Activated naive CD4-positive, alpha-beta T cell treated with anti-CD3 and anti-CD28 coated beads, Interleukin-2, amount 50 U/mL, for 24 hours (primary cell): ENCODE results near the gene CD68.
"Not testable (repeated sequence)": the region's sequence is repeated elsewhere in the genome, so short reads cannot be mapped to it uniquely, and the experiment has no call there.

ENCODE experiments used
- H3K27ac Mint-ChIP-seq: one replicate; pipeline ENCODE4 v1.8.0; 2021; ENCODE audit warnings: mild to moderate bottlenecking, mixed read lengths
- H3K27me3 Mint-ChIP-seq: one replicate; pipeline ENCODE4 v1.8.0; 2021; ENCODE audit warnings: mixed read lengths
- H3K36me3 Mint-ChIP-seq: one replicate; pipeline ENCODE4 v1.8.0; 2021; ENCODE audit warnings: mixed read lengths
- H3K4me1 Mint-ChIP-seq: one replicate; pipeline ENCODE4 v1.8.0; 2021; ENCODE audit warnings: mixed read lengths
- H3K4me3 Mint-ChIP-seq: one replicate; pipeline ENCODE4 v1.8.0; 2021; ENCODE audit warnings: mild to moderate bottlenecking, mixed read lengths
- H3K9me3 Mint-ChIP-seq: one replicate; pipeline ENCODE4 v1.8.0; 2021; ENCODE audit warnings: mixed read lengths

CD68 gene

DNA sequence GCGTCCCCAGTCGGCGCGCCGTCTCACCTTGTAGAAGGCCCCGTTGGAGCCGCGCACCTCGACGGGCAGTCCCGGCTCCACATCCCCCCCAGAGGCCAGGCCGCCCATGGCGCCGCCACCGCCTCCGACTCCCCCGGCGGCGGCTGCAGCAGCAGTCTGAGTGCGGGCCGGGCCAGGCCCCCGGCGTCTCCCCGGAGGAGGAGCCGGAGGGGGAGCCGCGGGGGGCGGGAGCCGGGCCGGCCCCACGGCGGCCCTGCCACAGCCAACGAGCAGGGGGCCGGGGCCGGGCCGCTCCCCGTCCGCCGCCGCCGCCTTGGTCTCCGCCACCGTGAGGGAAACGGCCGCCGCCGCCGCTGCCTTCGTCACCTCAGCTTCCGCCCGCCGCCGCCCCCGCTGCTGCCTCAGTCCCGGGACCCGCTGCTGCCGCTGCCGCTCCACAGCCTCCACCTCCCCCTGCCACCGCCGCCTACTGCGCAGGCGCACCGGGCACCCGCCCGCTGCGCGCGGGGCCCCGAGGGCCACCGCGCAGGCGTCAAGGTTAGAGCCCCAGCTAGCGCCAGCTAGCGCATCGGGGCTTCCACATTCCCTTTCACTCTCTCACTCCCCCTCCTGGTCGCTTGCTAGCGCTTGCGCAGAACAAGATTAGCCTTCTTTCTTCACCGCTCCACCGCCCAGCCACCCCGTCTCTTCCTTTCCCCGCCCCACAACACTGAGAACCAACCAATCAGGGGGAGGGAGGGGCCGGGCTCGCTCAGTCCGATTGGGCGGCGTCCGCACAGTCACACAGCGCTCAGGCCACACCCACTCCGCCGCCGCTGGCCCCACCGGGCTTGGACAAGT lies 35.2 kb downstream of the CD68 start, which contains the start of gene FXR2:
Gene FXR2 (minus strand): TSS at position 473 of the 840 bp plus-strand sequence. CDS start 365 bp downstream, at position 108.
- H3K9me3 Mint-ChIP-seq = no peaks in the 10 kb centered on the region
- H3K27ac Mint-ChIP-seq = peak within 1 kb of the TSS; percentile 98

DNA sequence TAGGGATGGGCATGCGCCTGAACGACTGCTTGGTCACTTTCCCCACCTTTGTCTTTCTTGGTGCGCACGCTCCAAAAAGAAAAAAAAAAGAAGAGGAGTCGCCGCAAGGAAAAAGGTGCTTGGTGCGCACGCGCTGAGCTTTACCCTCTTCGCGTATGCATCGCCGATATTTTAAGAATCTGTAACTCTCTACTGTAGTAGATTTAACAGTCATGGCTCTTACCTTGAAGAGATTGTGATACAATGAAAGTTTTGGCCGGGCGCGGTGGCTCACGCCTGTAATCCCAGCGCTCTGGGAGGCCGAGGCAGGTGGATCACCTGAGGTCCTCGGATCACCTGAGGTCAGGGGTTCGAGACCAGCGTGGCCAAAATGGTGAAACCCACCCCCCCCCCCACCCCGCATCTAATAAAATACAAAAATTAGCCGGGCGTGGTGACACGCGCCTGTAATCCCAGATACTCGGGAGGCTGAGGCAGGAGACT lies 35.9 kb downstream of the CD68 start:
- Mint-ChIP-seq H3K9me3 (no peaks in the 10 kb centered on the region), H3K27ac (peak overlapping the region; percentile 94), H3K4me1 (peaks cover 37% of the 10 kb centered on the region), H3K36me3 (peaks cover 3% of the 10 kb centered on the region), H3K27me3 (no peaks in the 10 kb centered on the region), H3K4me3 (peak overlapping the region; percentile 93)

More for the DNA sequence above, 35.2 kb downstream of the CD68 start, which contains the start of gene FXR2:
- H3K27me3 Mint-ChIP-seq = no peaks in the 10 kb centered on the region
- peaks cover 39% of the 10 kb centered on the region for H3K4me1 Mint-ChIP-seq
- H3K4me3 Mint-ChIP-seq = peak within 1 kb of the TSS; percentile 99
- H3K36me3 Mint-ChIP-seq = peaks cover 3% of the 10 kb centered on the region

DNA sequence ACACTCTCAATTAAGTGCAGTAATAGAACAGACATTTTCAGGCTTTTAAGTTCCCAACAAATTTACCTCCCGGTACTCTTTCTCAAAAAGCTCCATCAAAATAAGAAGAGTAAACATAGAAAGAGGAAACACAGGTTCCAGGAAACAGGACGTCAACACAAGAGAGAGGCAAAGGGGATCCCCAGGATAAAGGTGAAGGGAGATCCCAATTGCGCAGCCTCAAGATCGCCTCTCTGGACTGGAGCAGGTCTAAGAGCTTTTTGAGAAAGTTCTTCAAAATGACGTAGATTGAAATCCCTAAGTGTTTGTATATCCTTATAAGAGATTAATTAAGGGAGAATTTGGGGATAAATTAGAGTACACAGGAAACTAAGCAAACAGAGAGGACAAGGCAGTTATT lies 39.2 kb downstream of the CD68 start:
- no peaks in the 10 kb centered on the region for H3K9me3 Mint-ChIP-seq
- no peak overlapping the region for H3K27ac Mint-ChIP-seq
- peaks cover 4% of the 10 kb centered on the region for H3K4me1 Mint-ChIP-seq
- no peaks in the 10 kb centered on the region for H3K27me3 Mint-ChIP-seq
- H3K36me3 Mint-ChIP-seq = no peaks in the 10 kb centered on the region
- H3K4me3 Mint-ChIP-seq = no peak overlapping the region

DNA sequence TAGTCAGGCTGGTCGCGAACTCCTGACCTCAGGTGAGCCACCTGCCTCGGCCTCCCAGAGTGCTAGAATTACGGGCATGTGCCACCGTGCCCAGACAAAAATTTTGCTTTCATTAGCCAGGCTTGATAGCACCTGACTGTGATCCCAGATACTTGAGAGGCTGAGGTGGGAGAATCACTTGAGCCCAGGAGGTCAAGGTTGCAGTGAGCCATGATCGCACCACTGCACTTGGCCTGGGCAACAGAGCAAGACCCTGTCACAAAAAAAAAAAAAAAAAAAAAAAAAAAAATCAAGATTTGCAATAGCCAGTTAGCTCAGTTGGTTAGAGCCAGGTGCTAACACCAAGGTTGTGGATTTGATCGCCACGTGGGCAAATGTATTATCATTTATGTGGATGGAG lies 41.4 kb downstream of the CD68 start:
- Mint-ChIP-seq H3K9me3 (no peaks in the 10 kb centered on the region), H3K27ac (no peak overlapping the region), H3K4me3 (no peak overlapping the region), H3K4me1 (no peaks in the 10 kb centered on the region), H3K27me3 (no peaks in the 10 kb centered on the region), H3K36me3 (no peaks in the 10 kb centered on the region)

DNA sequence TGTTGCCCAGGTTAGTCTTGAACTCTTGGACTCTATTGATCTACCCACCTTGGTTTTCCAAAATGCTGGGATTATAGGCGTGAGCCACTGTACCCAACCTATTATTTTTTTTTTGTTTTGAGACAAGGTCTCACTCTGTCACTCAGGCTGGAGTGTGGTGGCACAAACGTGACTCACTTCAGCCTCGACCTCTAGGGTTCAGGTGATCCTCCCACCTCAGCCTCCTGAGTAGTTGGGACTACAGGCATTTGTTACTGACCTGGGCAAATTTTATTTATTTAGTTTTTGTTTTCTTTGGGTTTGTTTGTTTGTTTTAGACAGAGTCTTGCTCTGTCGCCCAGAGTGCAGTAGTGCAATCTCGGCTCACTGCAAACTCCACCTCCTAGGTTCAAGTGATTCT lies 44.2 kb downstream of the CD68 start:
- no peaks in the 10 kb centered on the region for H3K27me3 Mint-ChIP-seq
- H3K36me3 Mint-ChIP-seq = no peaks in the 10 kb centered on the region
- peak overlapping the region; percentile 41 for H3K27ac Mint-ChIP-seq
- peaks cover 19% of the 10 kb centered on the region for H3K4me1 Mint-ChIP-seq
- no peak overlapping the region for H3K4me3 Mint-ChIP-seq
- no peaks in the 10 kb centered on the region for H3K9me3 Mint-ChIP-seq

DNA sequence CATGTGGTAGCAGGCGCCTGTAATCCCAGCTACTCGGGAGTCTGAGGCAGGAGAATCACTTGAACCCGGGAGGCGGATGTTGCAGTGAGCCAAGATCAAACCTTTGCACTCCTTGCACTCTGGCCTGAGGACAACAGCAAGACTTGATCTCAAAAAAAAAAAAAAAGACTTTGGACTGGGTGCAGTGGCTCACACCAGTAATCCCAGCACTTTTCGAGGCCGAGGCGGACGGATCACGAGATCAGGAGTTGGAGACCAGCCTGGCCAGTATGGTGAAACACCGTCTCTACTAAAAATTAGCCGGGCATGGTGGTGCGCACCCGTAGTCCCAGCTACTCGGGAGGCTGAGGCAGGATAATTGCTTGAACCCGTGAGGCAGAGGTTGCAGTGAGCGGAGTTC lies 46.3 kb downstream of the CD68 start:
- H3K27ac Mint-ChIP-seq, H3K27me3 Mint-ChIP-seq, H3K4me3 Mint-ChIP-seq, H3K36me3 Mint-ChIP-seq, H3K9me3 Mint-ChIP-seq: not testable (repeated sequence)
- peaks cover 19% of the 10 kb centered on the region for H3K4me1 Mint-ChIP-seq

DNA sequence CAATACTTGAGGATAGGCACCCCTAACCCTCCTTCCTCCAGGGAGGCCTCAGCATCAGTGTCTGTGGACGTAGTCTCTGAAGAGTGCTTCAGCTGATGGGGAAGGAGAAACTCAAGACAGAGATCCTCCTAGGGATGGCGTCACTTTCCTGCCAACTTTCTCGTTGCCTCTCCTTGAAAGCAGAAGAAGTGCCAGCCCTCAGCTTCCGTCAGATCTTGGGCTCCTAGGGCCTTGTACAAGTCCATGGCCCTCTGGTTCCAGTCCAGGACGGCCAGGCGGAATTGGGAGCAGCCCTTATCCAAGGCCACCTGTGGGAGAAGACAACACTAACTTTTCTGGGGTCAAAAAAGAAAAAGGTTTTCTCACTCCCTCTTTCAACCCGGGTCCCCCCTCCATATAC lies 46.9 kb downstream of the CD68 start:
- Mint-ChIP-seq H3K36me3 (no peaks in the 10 kb centered on the region), H3K4me3 (peak overlapping the region; percentile 88), H3K27me3 (no peaks in the 10 kb centered on the region), H3K27ac (peak overlapping the region; percentile 30), H3K4me1 (peaks cover 19% of the 10 kb centered on the region), H3K9me3 (no peaks in the 10 kb centered on the region)

DNA sequence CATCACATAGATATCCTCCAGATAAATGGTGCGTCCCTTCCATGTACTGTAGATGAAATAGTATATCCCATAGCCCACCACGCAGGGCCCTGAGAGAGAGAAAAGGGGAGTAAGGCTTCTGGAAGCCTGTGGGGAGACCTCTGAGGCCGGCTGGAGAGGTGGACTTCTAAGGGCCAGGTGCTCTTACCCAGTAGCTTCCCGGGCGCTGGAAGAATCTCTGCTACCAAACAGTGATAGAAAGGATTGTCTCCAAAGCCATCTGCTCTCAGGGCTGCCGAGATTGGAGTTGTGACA lies 47.5 kb downstream of the CD68 start:
- Mint-ChIP-seq H3K9me3 (no peaks in the 10 kb centered on the region), H3K36me3 (no peaks in the 10 kb centered on the region), H3K4me1 (peaks cover 19% of the 10 kb centered on the region), H3K4me3 (peak overlapping the region; percentile 88), H3K27ac (no peak overlapping the region), H3K27me3 (no peaks in the 10 kb centered on the region)

DNA sequence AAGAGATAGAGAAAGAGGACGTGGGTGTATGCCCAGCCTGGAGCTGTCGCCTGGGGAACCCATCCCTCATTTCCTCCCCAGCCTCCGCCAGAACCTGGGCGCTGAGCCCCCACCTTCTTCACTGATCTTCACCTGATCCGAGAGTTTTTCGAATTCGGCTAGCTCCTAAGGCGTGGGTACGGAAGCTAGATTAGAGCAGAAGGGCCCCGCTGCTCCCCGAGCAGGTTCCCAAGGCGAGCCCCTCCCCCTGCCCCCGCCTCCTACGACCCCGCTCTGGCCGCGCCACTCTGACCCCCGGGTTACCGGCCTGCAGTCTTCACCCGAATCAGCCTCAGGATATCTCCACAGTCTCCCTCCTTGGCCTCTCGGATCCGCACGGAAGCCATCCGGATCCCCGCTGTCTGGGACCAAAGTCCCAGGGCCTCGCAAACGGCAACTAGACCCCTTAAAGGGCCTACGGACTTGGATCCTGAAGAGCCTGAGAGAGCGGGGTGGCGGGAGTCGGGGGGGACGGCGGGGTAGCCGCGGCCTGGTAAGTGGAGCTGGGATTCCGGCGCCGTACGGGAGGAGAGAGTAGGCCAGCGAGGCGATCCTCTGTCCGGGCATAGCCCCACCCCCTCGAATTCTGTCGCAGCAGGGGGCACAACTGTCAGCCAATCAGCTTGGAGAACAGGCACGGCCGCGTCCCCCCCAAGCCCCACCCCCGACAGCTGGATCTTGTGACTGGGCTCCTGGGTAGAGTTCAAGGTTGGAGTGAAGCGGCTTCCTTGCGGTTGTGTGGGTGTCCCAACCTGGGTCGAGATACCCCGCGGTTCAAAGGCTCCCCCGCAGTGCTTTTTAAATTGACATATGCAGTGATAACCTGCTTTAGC lies 48.0 kb downstream of the CD68 start, which contains the start of gene SAT2:
Gene SAT2 (minus strand): TSS at position 572 of the 872 bp plus-strand sequence. CDS start 186 bp downstream, at position 386.
- Mint-ChIP-seq H3K27me3 (no peaks in the 10 kb centered on the region), H3K4me1 (peaks cover 19% of the 10 kb centered on the region), H3K4me3 (peak within 1 kb of the TSS; percentile 88), H3K36me3 (no peaks in the 10 kb centered on the region), H3K27ac (peak within 1 kb of the TSS; percentile 59), H3K9me3 (no peaks in the 10 kb centered on the region)

DNA sequence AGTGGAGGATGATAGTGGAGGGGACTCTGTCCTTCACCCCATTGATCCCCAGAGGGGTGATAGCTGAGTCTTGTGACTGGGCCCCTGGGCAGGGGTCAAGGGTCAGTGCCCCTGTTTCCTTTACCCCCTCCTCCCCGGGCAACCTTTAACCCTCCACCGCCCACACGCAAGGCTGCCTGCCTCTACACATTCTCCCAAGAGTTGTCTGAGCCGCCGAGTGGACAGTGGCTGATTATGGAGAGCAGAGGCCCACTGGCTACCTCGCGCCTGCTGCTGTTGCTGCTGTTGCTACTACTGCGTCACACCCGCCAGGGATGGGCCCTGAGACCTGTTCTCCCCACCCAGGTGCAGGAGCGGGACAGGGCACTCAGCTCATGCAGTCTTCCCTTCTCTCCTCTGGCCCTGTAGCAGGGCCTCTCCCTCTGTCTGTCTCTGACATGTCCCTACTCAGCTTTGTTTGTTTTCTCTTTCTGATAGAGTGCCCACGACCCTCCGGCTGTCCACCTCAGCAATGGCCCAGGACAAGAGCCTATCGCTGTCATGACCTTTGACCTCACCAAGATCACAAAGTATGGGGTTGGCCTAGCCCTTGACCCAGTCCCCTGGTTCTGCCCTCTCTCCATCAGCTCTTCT lies 50.6 kb downstream of the CD68 start, which contains the start of gene SHBG:
Gene SHBG (plus strand): TSS at position 197 of the 633 bp plus-strand sequence. CDS start 38 bp downstream, at position 235.
- H3K9me3 Mint-ChIP-seq = no peaks in the 10 kb centered on the region
- H3K4me1 Mint-ChIP-seq = peaks cover 19% of the 10 kb centered on the region
- no peaks in the 10 kb centered on the region for H3K36me3 Mint-ChIP-seq
- H3K4me3 Mint-ChIP-seq = no peak within 1 kb of the TSS
- H3K27me3 Mint-ChIP-seq = no peaks in the 10 kb centered on the region
- no peak within 1 kb of the TSS for H3K27ac Mint-ChIP-seq
